HepG2 (cell line): ENCODE measurements around the gene TMEM117. TPM values are rescaled to one million over a fixed set of nuclear protein-coding genes. Genes with fewer than 3 reads are reported as not detected.

ENCODE experiments used
- ATF1 ChIP-seq: IDR thresholded peaks from 2 replicates; pipeline ENCODE4 v1.6.1; 2016; ENCODE audit warnings: mild to moderate bottlenecking, control low read depth
- ELF4 ChIP-seq: sonication (generic); formaldehyde crosslinking; IDR thresholded peaks from 2 replicates; pipeline ENCODE4 v1.5.0; 2020; ENCODE audit warnings: missing genetic modification reagents, mild to moderate bottlenecking, moderate library complexity, borderline replicate concordance
- KDM5A ChIP-seq: fragments of 200-600 bp; sonication (generic); IDR thresholded peaks from 2 replicates; pipeline ENCODE4 v1.7.0; 2018; ENCODE audit warnings: antibody characterized with exemption, mild to moderate bottlenecking, low read length, borderline replicate concordance
- MZF1 ChIP-seq: sonication (generic); formaldehyde crosslinking; IDR thresholded peaks from 2 replicates; pipeline ENCODE4 v1.8.1; 2023; ENCODE audit warnings: mild to moderate bottlenecking, missing genetic modification reagents, borderline replicate concordance
- PHF21A ChIP-seq: sonication (generic); formaldehyde crosslinking; IDR thresholded peaks from 2 replicates; pipeline ENCODE4 v1.5.0; 2020; ENCODE audit warnings: mild to moderate bottlenecking, missing genetic modification reagents
- TCF12 ChIP-seq, 2 experiments: fragments of 450-650 bp in 1 of 2; sonication (generic) in 1 of 2; formaldehyde crosslinking in 1 of 2; IDR thresholded peaks; 2 replicates each; pipeline versions ENCODE4 v1.6.1 to v1.8.0; 2017 to 2022; ENCODE audit warnings: antibody characterized with exemption in 1 of 2, mild to moderate bottlenecking in 1 of 2, missing genetic modification reagents in 1 of 2, moderate library complexity in 1 of 2
- ZBTB38 ChIP-seq: sonication (generic); formaldehyde crosslinking; IDR thresholded peaks from 2 replicates; pipeline ENCODE4 v1.5.1; 2020; ENCODE audit warnings: mild to moderate bottlenecking, missing genetic modification reagents
- ZNF230 ChIP-seq: sonication (generic); formaldehyde crosslinking; IDR thresholded peaks from 2 replicates; pipeline ENCODE4 v1.4.0; 2020; ENCODE audit warnings: mild to moderate bottlenecking, missing genetic modification reagents
- ZNF460 ChIP-seq: sonication (generic); formaldehyde crosslinking; IDR thresholded peaks from 2 replicates; pipeline ENCODE4 v1.5.1; 2020; ENCODE audit warnings: missing genetic modification reagents, mild to moderate bottlenecking, borderline replicate concordance
- polyA plus RNA-seq, 8 experiments: library from polyadenylated mRNA; depleted of rRNA in 3 of 8; stranded (reverse) in 7 of 8; unstranded in 1 of 8; fragments of >200 nt; fragmentation: Illumina TruSeq in 4 of 8; extraction: Trizol in 4 of 8; gene quantifications; 2 replicates each; pipeline versions ENCODE4 v1.2.1 to v1.2.3, GENCODE V29; 2011 to 2016; ENCODE audit warnings: low read depth in 4 of 8, missing spikeins in 1 of 8, mixed read lengths in 1 of 8; ENCODE audit not compliant: insufficient read depth in 1 of 8
- total RNA-seq, 5 experiments: library from RNA; depleted of rRNA; stranded (reverse); fragments of >200 nt; fragmentation: Illumina TruSeq; extraction: Trizol; gene quantifications; 2 replicates each; pipeline ENCODE4 v1.2.3, GENCODE V29; 2016; ENCODE audit warnings: low read depth in 1 of 5
- TF ChIP-seq, protein P1 (sequence below): IDR thresholded peaks from 2 replicates; pipeline ENCODE4 v1.4.0; 2020; ENCODE audit warnings: mild to moderate bottlenecking, missing genetic modification reagents
- TF ChIP-seq, protein P2 (sequence below): sonication (generic); formaldehyde crosslinking; IDR thresholded peaks from 2 replicates; pipeline ENCODE4 v1.4.0; 2020; ENCODE audit warnings: mild to moderate bottlenecking, missing genetic modification reagents, borderline replicate concordance
- TF ChIP-seq, protein P3 (sequence below): sonication (generic); formaldehyde crosslinking; IDR thresholded peaks from 2 replicates; pipeline ENCODE4 v1.5.1; 2020; ENCODE audit warnings: missing genetic modification reagents, mild to moderate bottlenecking, borderline replicate concordance
- TF ChIP-seq, protein P4 (sequence below): sonication (generic); formaldehyde crosslinking; IDR thresholded peaks from 2 replicates; pipeline ENCODE4 v1.4.0; 2020; ENCODE audit warnings: mild to moderate bottlenecking, missing genetic modification reagents

TMEM117 gene
- total and polyA plus RNA-seq, 2 of the 13 experiments (the other 11 are each of a cell fraction or from before 2014, with no cell fraction given) = 2.8 to 8.5 TPM

DNA sequence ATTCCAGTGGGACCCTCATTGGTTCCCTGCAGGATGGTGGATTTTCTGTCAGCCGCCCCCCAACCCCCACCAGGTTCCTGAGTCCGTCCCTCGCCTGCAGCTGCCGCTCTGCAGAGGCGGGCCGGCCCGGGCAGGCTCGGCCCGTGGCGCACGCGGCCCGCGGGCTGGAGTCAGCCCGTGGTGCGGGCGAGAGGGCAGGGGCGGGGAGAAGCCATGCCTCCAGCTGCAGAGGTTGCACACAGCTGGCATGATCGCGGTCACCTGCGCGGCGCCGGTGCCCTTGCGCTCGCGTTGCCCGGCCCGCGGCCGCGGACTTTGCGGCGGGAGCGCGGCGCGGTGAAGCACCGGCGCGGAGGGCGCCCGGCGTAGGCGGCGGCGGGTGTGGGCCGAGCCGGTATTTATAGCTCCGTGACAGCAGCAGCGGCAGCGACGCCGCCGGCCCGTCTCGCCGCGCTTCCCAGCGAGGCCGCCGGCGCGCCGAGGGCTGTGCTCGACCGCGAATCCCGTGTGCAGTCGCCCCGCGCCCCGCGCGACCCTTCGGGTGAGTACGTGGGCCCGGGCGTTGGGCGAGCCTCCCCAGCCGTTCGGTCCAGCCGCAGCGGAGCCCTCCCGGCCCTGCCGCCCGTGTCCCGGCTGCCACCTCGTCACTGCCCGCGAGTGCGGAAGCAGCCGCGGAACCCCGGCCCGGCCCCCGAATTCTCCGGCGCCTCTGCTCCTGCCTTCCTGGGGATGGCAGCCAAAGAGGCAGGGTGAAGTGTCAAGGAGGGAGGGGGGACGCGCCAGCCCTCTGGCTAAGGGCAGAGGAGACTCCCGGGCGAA is at the start of gene TMEM117 (continued):
- TF ChIP-seq, protein P1, sequence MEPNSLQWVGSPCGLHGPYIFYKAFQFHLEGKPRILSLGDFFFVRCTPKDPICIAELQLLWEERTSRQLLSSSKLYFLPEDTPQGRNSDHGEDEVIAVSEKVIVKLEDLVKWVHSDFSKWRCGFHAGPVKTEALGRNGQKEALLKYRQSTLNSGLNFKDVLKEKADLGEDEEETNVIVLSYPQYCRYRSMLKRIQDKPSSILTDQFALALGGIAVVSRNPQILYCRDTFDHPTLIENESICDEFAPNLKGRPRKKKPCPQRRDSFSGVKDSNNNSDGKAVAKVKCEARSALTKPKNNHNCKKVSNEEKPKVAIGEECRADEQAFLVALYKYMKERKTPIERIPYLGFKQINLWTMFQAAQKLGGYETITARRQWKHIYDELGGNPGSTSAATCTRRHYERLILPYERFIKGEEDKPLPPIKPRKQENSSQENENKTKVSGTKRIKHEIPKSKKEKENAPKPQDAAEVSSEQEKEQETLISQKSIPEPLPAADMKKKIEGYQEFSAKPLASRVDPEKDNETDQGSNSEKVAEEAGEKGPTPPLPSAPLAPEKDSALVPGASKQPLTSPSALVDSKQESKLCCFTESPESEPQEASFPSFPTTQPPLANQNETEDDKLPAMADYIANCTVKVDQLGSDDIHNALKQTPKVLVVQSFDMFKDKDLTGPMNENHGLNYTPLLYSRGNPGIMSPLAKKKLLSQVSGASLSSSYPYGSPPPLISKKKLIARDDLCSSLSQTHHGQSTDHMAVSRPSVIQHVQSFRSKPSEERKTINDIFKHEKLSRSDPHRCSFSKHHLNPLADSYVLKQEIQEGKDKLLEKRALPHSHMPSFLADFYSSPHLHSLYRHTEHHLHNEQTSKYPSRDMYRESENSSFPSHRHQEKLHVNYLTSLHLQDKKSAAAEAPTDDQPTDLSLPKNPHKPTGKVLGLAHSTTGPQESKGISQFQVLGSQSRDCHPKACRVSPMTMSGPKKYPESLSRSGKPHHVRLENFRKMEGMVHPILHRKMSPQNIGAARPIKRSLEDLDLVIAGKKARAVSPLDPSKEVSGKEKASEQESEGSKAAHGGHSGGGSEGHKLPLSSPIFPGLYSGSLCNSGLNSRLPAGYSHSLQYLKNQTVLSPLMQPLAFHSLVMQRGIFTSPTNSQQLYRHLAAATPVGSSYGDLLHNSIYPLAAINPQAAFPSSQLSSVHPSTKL (CRISPR knock-in tag) = peak; percentile 20; the same call in 1 of the 2 replicates
- TF ChIP-seq KDM5A = no peak
- TF ChIP-seq, protein P2, sequence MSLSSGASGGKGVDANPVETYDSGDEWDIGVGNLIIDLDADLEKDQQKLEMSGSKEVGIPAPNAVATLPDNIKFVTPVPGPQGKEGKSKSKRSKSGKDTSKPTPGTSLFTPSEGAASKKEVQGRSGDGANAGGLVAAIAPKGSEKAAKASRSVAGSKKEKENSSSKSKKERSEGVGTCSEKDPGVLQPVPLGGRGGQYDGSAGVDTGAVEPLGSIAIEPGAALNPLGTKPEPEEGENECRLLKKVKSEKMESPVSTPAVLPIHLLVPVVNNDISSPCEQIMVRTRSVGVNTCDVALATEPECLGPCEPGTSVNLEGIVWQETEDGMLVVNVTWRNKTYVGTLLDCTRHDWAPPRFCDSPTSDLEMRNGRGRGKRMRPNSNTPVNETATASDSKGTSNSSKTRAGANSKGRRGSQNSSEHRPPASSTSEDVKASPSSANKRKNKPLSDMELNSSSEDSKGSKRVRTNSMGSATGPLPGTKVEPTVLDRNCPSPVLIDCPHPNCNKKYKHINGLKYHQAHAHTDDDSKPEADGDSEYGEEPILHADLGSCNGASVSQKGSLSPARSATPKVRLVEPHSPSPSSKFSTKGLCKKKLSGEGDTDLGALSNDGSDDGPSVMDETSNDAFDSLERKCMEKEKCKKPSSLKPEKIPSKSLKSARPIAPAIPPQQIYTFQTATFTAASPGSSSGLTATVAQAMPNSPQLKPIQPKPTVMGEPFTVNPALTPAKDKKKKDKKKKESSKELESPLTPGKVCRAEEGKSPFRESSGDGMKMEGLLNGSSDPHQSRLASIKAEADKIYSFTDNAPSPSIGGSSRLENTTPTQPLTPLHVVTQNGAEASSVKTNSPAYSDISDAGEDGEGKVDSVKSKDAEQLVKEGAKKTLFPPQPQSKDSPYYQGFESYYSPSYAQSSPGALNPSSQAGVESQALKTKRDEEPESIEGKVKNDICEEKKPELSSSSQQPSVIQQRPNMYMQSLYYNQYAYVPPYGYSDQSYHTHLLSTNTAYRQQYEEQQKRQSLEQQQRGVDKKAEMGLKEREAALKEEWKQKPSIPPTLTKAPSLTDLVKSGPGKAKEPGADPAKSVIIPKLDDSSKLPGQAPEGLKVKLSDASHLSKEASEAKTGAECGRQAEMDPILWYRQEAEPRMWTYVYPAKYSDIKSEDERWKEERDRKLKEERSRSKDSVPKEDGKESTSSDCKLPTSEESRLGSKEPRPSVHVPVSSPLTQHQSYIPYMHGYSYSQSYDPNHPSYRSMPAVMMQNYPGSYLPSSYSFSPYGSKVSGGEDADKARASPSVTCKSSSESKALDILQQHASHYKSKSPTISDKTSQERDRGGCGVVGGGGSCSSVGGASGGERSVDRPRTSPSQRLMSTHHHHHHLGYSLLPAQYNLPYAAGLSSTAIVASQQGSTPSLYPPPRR = no peak
- no peak for TF ChIP-seq TCF12 (IDR thresholded peaks at IDR 0.05)
- no peak for TF ChIP-seq TCF12 (CRISPR knock-in tag; IDR thresholded peaks at IDR 0.05)
- TF ChIP-seq ZNF230 (CRISPR knock-in tag) = 0 out of 2 replicates have a peak, but pooled peaks have one; percentile 38
- TF ChIP-seq ZBTB38 (CRISPR knock-in tag) = peak; percentile 53
- TF ChIP-seq, protein P3, sequence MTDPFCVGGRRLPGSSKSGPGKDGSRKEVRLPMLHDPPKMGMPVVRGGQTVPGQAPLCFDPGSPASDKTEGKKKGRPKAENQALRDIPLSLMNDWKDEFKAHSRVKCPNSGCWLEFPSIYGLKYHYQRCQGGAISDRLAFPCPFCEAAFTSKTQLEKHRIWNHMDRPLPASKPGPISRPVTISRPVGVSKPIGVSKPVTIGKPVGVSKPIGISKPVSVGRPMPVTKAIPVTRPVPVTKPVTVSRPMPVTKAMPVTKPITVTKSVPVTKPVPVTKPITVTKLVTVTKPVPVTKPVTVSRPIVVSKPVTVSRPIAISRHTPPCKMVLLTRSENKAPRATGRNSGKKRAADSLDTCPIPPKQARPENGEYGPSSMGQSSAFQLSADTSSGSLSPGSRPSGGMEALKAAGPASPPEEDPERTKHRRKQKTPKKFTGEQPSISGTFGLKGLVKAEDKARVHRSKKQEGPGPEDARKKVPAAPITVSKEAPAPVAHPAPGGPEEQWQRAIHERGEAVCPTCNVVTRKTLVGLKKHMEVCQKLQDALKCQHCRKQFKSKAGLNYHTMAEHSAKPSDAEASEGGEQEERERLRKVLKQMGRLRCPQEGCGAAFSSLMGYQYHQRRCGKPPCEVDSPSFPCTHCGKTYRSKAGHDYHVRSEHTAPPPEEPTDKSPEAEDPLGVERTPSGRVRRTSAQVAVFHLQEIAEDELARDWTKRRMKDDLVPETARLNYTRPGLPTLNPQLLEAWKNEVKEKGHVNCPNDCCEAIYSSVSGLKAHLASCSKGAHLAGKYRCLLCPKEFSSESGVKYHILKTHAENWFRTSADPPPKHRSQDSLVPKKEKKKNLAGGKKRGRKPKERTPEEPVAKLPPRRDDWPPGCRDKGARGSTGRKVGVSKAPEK (CRISPR knock-in tag) = no peak
- no peak for TF ChIP-seq PHF21A (CRISPR knock-in tag)
- TF ChIP-seq, protein P4, sequence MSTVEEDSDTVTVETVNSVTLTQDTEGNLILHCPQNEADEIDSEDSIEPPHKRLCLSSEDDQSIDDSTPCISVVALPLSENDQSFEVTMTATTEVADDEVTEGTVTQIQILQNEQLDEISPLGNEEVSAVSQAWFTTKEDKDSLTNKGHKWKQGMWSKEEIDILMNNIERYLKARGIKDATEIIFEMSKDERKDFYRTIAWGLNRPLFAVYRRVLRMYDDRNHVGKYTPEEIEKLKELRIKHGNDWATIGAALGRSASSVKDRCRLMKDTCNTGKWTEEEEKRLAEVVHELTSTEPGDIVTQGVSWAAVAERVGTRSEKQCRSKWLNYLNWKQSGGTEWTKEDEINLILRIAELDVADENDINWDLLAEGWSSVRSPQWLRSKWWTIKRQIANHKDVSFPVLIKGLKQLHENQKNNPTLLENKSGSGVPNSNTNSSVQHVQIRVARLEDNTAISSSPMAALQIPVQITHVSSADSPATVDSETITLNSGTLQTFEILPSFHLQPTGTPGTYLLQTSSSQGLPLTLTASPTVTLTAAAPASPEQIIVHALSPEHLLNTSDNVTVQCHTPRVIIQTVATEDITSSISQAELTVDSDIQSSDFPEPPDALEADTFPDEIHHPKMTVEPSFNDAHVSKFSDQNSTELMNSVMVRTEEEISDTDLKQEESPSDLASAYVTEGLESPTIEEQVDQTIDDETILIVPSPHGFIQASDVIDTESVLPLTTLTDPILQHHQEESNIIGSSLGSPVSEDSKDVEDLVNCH = no peak
- TF ChIP-seq ZNF460 (CRISPR knock-in tag) = no peak
- no peak for TF ChIP-seq ATF1 (CRISPR knock-in tag)
- TF ChIP-seq MZF1 (CRISPR knock-in tag) = no peak
- TF ChIP-seq ELF4 (CRISPR knock-in tag) = no peak
